Measurements from ENCODE around the gene CIITA.

GRCh38 chr16:10885246-10885645, 8.2 kb downstream of the CIITA start:
- TF ChIP-seq, protein P1, sequence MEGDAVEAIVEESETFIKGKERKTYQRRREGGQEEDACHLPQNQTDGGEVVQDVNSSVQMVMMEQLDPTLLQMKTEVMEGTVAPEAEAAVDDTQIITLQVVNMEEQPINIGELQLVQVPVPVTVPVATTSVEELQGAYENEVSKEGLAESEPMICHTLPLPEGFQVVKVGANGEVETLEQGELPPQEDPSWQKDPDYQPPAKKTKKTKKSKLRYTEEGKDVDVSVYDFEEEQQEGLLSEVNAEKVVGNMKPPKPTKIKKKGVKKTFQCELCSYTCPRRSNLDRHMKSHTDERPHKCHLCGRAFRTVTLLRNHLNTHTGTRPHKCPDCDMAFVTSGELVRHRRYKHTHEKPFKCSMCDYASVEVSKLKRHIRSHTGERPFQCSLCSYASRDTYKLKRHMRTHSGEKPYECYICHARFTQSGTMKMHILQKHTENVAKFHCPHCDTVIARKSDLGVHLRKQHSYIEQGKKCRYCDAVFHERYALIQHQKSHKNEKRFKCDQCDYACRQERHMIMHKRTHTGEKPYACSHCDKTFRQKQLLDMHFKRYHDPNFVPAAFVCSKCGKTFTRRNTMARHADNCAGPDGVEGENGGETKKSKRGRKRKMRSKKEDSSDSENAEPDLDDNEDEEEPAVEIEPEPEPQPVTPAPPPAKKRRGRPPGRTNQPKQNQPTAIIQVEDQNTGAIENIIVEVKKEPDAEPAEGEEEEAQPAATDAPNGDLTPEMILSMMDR (IDR thresholded peaks at IDR 0.05) = no peak
- no peak for TF ChIP-seq POLR2A (IDR thresholded peaks at IDR 0.05)

Data from Peyer's patch (tissue), 4 donors.